ENCODE results near the gene TRAF6.
"Not testable (repeated sequence)": the region's sequence is repeated elsewhere in the genome, so short reads cannot be mapped to it uniquely, and the experiment has no call there.

Gene TRAF6

GRCh38 chr11:36490026-36490806 is 19.9 kb downstream of the TRAF6 start:
- TF ChIP-seq, protein P1, sequence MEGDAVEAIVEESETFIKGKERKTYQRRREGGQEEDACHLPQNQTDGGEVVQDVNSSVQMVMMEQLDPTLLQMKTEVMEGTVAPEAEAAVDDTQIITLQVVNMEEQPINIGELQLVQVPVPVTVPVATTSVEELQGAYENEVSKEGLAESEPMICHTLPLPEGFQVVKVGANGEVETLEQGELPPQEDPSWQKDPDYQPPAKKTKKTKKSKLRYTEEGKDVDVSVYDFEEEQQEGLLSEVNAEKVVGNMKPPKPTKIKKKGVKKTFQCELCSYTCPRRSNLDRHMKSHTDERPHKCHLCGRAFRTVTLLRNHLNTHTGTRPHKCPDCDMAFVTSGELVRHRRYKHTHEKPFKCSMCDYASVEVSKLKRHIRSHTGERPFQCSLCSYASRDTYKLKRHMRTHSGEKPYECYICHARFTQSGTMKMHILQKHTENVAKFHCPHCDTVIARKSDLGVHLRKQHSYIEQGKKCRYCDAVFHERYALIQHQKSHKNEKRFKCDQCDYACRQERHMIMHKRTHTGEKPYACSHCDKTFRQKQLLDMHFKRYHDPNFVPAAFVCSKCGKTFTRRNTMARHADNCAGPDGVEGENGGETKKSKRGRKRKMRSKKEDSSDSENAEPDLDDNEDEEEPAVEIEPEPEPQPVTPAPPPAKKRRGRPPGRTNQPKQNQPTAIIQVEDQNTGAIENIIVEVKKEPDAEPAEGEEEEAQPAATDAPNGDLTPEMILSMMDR (IDR thresholded peaks at IDR 0.05; ENCODE audit: insufficient read depth, low read length, poor library complexity, severe bottlenecking) = no peak

GRCh38 chr11:36488096-36488495 is 22.0 kb downstream of the TRAF6 start:
- Histone ChIP-seq H3K27me3 (replicated peaks; ENCODE audit: control insufficient read depth, insufficient read depth, low read length) (no peaks in the 10 kb centered on the region), H3K4me3 (replicated peaks; ENCODE audit: low read depth, low read length) (no peak overlapping the region), H3K36me3 (ENCODE audit: control insufficient read depth, insufficient read depth, low read length) (peaks cover 13% of the 10 kb centered on the region)
- TF ChIP-seq, protein P1 (IDR thresholded peaks at IDR 0.05; ENCODE audit: insufficient read depth, low read length, poor library complexity, severe bottlenecking) = no peak
- no peak for DNase-seq (ENCODE audit: extremely low read depth, insufficient read length)

More at GRCh38 chr11:36490026-36490806, 19.9 kb downstream of the TRAF6 start:
- DNase-seq (ENCODE audit: extremely low read depth, insufficient read length) = no peak
- H3K27me3 ChIP-seq (replicated peaks; ENCODE audit: control insufficient read depth, insufficient read depth, low read length) = no peaks in the 10 kb centered on the region
- H3K36me3 ChIP-seq (ENCODE audit: control insufficient read depth, insufficient read depth, low read length) = peaks cover 11% of the 10 kb centered on the region
- H3K4me3 ChIP-seq (replicated peaks; ENCODE audit: low read depth, low read length) = no peak overlapping the region

- H3K36me3 ChIP-seq (ENCODE audit: control insufficient read depth, insufficient read depth, low read length) = peaks cover 13% of the 10 kb centered on the region
- H3K4me3 ChIP-seq (replicated peaks; ENCODE audit: low read depth, low read length) = no peak overlapping the region
These were observed 22.5 kb downstream of the TRAF6 start for GRCh38 chr11:36487619-36488018.

DNA sequence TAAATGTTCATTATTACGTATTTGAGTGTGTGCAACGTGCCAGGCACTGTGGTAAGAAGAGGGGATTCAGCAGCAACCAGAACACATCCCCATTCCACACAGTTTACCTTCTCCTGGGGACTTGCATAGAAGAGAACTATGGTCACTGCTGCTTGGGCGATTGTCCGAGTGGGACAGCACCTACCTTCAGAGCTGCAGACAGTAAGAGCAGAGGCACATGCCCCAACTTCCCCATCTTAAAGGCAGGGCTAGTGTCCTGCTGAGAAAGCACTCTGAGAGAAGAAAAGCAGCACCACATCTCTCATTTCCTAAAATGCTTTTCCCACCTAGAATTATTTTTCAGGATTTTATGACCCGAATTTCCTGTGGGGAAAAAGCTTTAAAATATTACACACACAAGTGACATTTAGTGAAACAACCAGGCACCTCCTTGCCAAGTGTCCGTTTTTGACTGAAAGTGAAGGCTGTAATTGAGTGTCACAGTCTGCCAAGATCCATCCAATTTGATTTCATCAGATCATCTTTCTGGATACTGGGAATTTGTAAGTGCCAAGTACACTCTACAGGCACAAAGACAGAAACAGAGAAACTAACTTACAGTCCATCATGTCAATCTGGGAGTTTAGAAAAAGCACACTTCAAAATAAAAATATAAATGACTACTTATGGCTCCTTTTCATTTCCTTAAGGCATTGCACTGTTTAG is 24.6 kb downstream of the TRAF6 start:
- no peak overlapping the region for H3K4me3 ChIP-seq (replicated peaks; ENCODE audit: low read depth, low read length)
- H3K27me3 ChIP-seq (replicated peaks; ENCODE audit: control insufficient read depth, insufficient read depth, low read length) = no peaks in the 10 kb centered on the region
- no peak for DNase-seq (ENCODE audit: extremely low read depth, insufficient read length)
- H3K36me3 ChIP-seq (ENCODE audit: control insufficient read depth, insufficient read depth, low read length) = peaks cover 8% of the 10 kb centered on the region
- TF ChIP-seq, protein P1 (IDR thresholded peaks at IDR 0.05; ENCODE audit: insufficient read depth, low read length, poor library complexity, severe bottlenecking) = no peak

More at GRCh38 chr11:36487619-36488018, 22.5 kb downstream of the TRAF6 start:
- no peak for DNase-seq (ENCODE audit: extremely low read depth, insufficient read length)
- TF ChIP-seq, protein P1 (IDR thresholded peaks at IDR 0.05; ENCODE audit: insufficient read depth, low read length, poor library complexity, severe bottlenecking) = no peak
- H3K27me3 ChIP-seq (replicated peaks; ENCODE audit: control insufficient read depth, insufficient read depth, low read length) = no peaks in the 10 kb centered on the region

DNA sequence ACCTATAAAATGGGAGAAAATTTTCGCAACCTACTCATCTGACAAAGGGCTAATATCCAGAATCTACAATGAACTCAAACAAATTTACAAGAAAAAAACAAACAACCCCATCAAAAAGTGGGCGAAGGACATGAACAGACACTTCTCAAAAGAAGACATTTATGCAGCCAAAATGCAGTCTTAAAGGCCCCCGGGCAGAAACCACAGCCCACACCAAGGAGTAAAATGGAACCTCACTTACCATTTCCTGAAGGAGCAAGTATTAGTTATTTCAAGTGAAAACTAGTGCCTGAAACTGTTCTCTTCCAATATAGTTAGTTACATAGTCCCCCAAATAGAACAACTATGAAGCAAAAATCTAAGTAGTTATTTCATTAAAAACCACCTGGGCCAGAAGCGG is 27.0 kb downstream of the TRAF6 start:
- not testable (repeated sequence) for DNase-seq (ENCODE audit: extremely low read depth, insufficient read length)

GRCh38 chr11:36480833-36481232 is 29.2 kb downstream of the TRAF6 start:
- H3K27me3 ChIP-seq (replicated peaks; ENCODE audit: control insufficient read depth, insufficient read depth, low read length) = no peaks in the 10 kb centered on the region
- DNase-seq (ENCODE audit: extremely low read depth, insufficient read length) = no peak
- TF ChIP-seq, protein P1 (IDR thresholded peaks at IDR 0.05; ENCODE audit: insufficient read depth, low read length, poor library complexity, severe bottlenecking) = no peak
- H3K4me3 ChIP-seq (replicated peaks; ENCODE audit: low read depth, low read length) = no peak overlapping the region
- peaks cover 2% of the 10 kb centered on the region; the same call in 1 of the 2 replicates for H3K36me3 ChIP-seq (ENCODE audit: control insufficient read depth, insufficient read depth, low read length)

More for the DNA sequence above, 27.0 kb downstream of the TRAF6 start:
- not testable (repeated sequence) for H3K4me3 ChIP-seq (replicated peaks; ENCODE audit: low read depth, low read length); H3K36me3 ChIP-seq (ENCODE audit: control insufficient read depth, insufficient read depth, low read length); H3K27me3 ChIP-seq (replicated peaks; ENCODE audit: control insufficient read depth, insufficient read depth, low read length)
